HG03025 (cell line): Measurements from ENCODE around the gene ATP1B2.
"Not testable (repeated sequence)": the region's sequence is repeated elsewhere in the genome, so short reads cannot be mapped to it uniquely, and the experiment has no call there.

Experiments
- ATAC-seq: cut with Tn5 transposase; IDR thresholded peaks from one replicate; pipeline ENCODE4 v1.9.1; 2021; ENCODE audit warnings: mild to moderate bottlenecking, moderate library complexity; ENCODE audit not compliant: unreplicated experiment, low FRiP score

ATP1B2 gene

DNA sequence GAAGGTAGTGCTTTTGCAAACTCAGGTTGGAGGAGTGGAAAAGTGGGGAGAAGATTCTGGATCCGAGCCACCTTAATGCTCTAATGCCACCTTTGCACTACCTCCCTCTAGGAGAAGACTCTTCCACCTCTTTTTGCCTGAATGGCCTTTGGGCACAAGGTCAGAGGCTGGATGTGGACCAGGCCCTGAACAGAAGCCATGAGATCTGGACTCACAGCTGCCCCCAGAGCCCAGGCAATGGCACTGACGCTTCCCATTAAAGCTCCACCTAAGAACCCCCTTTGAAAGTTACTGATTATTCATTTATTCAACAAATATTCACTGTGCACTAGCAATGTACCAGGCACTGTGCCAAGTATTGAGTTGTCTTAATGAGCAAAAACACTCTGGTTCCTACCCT, 17.6 kb upstream of the ATP1B2 start:
- no peak for ATAC-seq

DNA sequence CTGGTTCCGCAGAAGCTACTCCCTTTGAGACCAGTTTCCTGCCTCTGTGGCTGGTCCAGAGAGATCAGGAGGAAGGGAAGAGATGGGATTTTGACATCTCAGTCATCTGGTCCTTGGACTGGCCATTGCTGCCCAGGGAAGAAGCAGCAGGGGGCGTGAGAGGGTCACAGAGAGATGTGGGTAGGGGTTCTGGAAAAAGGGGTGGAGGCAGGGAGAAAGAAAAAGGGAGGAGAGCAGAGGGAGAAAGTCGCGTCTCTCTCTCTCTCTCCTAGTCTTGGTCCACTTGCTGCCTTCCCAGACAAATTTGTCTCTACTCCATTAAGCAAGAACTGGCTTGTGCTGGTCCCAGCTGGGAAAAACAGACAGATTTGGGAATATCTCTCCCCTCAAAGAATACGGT, 16.3 kb upstream of the ATP1B2 start:
- no peak for ATAC-seq

GRCh38 chr17:7636163-7636562, 14.6 kb upstream of the ATP1B2 start:
- no peak for ATAC-seq

- ATAC-seq, result no peak
Measured at GRCh38 chr17:7640783-7641182, 9.9 kb upstream of the ATP1B2 start.

DNA sequence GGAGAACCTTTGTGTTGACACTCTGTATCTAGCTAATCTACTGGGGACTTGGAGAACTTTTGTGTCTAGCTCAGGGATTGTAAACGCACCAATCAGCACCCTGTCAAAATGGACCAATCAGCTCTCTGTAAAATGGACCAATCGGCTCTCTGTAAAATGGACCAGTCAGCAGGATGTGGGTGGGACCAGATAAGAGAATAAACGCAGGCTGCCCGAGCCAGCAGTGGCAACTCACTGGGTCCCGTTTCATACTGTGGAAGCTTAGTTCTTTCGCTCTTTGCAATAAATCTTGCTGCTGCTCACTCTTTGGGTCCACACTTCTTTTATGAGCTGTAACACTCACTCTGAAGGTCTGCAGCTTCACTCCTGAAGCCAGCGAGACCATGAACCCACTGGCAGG, 9.1 kb upstream of the ATP1B2 start:
- ATAC-seq, result not testable (repeated sequence)

DNA sequence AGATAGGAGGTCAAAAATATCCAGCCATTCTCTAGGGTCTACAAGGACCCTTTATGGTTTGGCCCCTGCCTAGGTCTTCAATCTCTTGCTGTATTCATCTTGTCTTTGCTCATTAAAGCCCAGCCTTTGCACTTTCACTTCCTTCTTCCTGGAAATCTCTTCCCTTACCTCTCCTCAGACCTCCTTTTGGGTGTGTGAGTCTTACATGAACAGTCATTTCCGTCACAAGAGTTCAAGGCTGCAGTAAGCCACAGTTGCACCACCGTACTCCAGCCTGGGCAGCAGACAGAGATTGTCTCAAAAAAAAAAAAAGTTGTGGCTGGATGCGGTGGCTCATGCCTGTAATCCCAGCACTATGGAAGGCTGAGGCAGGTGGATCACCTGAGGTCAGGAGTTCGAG, 6.0 kb upstream of the ATP1B2 start:
- no peak for ATAC-seq

DNA sequence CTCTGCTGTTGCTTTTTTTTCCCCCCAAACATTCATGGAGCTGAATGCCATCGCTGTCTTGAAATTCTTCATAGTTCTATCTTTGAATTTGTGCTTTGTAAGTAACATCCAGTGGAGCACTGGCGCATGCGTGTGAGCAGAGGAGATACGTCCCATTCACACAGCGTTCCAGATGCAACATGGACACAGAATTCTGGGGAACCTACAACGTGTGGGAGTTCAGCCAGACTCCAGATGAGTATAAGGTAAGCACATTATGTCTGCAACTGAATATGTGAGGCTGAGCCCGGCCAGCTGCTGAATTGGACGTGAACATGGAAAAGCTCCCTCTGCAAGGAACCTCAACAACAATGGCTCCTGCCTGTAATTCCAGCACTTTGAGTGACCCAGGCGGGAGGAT, 4.3 kb upstream of the ATP1B2 start:
- ATAC-seq, result no peak

- no peak for ATAC-seq
Measured at GRCh38 chr17:7647018-7647417, 3.7 kb upstream of the ATP1B2 start.

GRCh38 chr17:7651097-7651664, 455 bp downstream of the ATP1B2 start:
- ATAC-seq, result no peak

- ATAC-seq, result no peak
Measured at GRCh38 chr17:7651665-7652387, 1.1 kb downstream of the ATP1B2 start.

DNA sequence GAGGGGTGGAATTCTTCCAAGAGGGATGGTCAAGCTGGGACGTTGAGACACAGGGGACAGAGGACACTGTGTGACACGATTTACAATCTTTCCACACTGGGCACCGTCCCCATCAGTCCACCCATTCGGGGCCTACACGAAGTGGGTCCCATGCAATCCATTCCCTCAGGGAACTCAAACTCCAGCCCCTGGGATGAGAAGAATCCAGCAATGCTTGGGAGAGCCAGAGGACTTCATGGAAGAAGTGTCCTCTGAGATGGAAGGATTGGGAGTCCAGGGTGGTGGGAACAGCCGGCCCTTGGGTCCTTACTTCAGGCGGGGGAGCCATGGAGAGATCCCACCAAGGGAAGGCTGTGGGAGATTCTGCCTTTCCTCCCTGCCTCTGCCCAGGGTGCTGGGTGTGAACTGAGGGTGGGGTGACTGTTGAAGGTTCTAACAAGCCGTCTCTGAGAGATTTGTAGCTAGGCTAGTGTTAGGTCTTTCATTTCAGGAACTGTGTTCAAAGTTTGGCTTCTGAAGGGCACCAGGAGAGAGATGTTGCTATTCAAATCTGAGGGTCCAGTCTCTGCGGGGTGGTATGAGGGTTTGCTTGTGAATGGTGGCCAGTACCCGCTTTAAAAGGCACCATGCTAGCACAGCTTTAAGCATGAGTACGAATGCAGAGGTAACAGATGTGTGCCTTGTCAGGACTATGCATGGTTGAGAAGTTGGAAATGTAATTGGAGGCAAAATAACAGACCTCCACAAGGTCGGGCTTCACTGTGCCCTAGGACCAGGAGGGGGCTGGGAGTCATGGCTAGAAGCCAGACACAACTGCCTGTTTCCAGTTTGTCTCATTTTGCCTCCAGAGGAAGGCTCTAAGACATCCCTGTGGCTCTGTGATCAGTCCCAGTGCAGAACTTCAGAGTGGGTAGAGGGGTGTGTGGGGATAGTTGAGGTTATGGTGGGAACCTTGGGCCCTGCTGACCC, 1.9 kb downstream of the ATP1B2 start:
- ATAC-seq, result no peak

DNA sequence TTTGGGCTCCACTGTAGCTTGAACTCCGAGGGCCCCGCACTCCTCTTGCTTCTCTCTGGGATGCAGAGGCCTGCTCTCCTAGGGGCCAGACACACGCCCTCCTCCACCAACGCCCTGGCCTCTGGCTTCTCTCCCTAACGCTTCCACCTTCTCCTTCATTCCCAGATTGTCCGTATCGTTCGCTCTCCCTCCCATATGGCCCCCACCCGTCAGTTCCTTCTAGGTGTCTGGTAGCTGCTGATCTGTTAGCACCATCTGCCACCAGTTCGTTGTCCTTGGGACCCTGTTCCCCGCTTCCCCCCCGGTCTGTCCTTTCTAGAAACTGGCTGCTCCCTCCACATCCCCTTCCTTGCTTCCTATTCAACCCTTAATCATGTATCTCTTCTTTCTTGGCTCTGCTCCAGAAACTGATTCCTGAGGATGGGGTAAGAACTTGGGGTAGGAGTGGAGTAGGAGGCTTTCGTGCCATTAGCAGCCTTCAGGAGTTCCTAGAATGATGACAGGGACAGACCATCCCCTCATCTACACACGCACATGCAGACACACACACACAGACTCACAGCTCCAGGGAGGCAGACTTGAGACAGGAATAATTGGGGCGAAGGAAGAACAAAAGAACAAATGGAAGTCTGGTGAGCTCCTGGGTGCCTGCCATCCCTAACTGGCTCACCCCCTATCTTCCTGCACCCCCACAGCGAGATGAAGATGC, 4.3 kb downstream of the ATP1B2 start:
- no peak for ATAC-seq

DNA sequence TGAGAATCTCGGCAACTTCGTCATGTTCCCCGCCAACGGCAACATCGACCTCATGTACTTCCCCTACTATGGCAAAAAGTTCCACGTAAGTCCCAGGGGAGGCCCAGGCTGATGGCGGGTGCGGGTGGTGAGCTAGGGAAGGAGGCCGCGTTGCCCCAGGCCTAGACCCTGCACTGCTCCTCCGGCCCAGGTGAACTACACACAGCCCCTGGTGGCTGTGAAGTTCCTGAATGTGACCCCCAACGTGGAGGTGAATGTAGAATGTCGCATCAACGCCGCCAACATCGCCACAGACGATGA, 4.8 kb downstream of the ATP1B2 start:
- ATAC-seq, result no peak

GRCh38 chr17:7656958-7657609, 6.4 kb downstream of the ATP1B2 start:
- ATAC-seq, result no peak

GRCh38 chr17:7667656-7668406, 17.1 kb downstream of the ATP1B2 start:
- ATAC-seq, result no peak

GRCh38 chr17:7668482-7668881, 17.8 kb downstream of the ATP1B2 start:
- ATAC-seq, result no peak

GRCh38 chr17:7673239-7673638, 22.5 kb downstream of the ATP1B2 start:
- ATAC-seq, result no peak

- ATAC-seq, result no peak
Measured at GRCh38 chr17:7674934-7675333, 24.2 kb downstream of the ATP1B2 start.

GRCh38 chr17:7676533-7676932, 25.8 kb downstream of the ATP1B2 start:
- no peak for ATAC-seq
